Endothelial cell of umbilical vein (primary cell): Measurements from ENCODE around the gene RBPJ.

ENCODE experiments used
- EZH2 ChIP-seq: IDR thresholded peaks from 2 replicates; pipeline ENCODE4 v1.6.1; 2012; ENCODE audit warnings: borderline replicate concordance, low read depth, mild to moderate bottlenecking, moderate library complexity, low read length, inconsistent platforms; ENCODE audit not compliant: severe bottlenecking
- FOS ChIP-seq: IDR thresholded peaks from 2 replicates; pipeline ENCODE4 v1.6.1; 2011; ENCODE audit warnings: mild to moderate bottlenecking, low read length, moderate library complexity, borderline replicate concordance; ENCODE audit not compliant: insufficient read depth
- GATA2 ChIP-seq: IDR thresholded peaks from 2 replicates; pipeline ENCODE4 v1.7.0; 2011; ENCODE audit warnings: low read depth, mild to moderate bottlenecking, moderate library complexity, mixed read lengths, low read length; ENCODE audit not compliant: insufficient read length, insufficient read depth
- JUN ChIP-seq: IDR thresholded peaks from 2 replicates; pipeline ENCODE4 v1.6.1; 2011; ENCODE audit warnings: borderline replicate concordance, low read depth; ENCODE audit not compliant: insufficient read length, insufficient read depth
- MYC ChIP-seq: IDR thresholded peaks from one replicate; pipeline ENCODE4 v1.6.1; 2011; ENCODE audit warnings: mild to moderate bottlenecking, low read depth, low read length
- POLR2A ChIP-seq: IDR thresholded peaks from 2 replicates; pipeline ENCODE4 v1.6.1; 2012; ENCODE audit warnings: low read depth, mild to moderate bottlenecking, control low read depth, low read length
- POLR2AphosphoS5 ChIP-seq: IDR thresholded peaks from 2 replicates; pipeline ENCODE4 v1.6.1; 2012; ENCODE audit warnings: low read depth, mild to moderate bottlenecking, control low read depth, low read length, moderate library complexity; ENCODE audit not compliant: insufficient read depth
- TF ChIP-seq, protein P1 (sequence below), 2 donors: IDR thresholded peaks; 1 replicate in 1 of 2; 2 replicates in 1 of 2; pipeline ENCODE4 v1.5.1; 2011; ENCODE audit warnings: low read length in 2 of 2, mild to moderate bottlenecking in 2 of 2, moderate library complexity in 2 of 2, control low read depth in 1 of 2, inconsistent platforms in 1 of 2, low read depth in 1 of 2; ENCODE audit not compliant: insufficient read depth in 1 of 2; ENCODE audit errors: extremely low read depth in 1 of 2
- TF ChIP-seq, protein P2 (sequence below): IDR thresholded peaks from 2 replicates; pipeline ENCODE4 v1.6.1; 2011; ENCODE audit not compliant: insufficient read depth, insufficient read length

DNA sequence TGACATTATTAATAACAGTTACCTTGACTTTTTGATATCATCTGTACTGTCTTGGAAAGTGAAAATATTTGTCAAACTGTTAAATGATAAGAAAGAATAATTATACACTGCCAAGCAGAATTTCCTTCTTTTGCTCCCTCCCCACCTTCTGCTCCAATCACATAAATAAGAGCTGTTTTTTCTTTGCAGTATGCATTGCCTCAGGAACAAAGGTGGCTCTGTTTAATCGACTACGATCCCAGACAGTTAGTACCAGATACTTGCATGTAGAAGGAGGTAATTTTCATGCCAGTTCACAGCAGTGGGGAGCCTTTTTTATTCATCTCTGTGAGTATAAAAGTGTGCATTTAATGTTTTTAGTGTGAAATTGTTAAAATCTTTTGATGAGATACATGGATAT lies 103.3 kb downstream of the RBPJ start:
- TF ChIP-seq POLR2A (no peak), EZH2 (no peak), POLR2AphosphoS5 (no peak), GATA2 (no peak), FOS (no peak), MYC (no peak), JUN (no peak)
- TF ChIP-seq, protein P1, sequence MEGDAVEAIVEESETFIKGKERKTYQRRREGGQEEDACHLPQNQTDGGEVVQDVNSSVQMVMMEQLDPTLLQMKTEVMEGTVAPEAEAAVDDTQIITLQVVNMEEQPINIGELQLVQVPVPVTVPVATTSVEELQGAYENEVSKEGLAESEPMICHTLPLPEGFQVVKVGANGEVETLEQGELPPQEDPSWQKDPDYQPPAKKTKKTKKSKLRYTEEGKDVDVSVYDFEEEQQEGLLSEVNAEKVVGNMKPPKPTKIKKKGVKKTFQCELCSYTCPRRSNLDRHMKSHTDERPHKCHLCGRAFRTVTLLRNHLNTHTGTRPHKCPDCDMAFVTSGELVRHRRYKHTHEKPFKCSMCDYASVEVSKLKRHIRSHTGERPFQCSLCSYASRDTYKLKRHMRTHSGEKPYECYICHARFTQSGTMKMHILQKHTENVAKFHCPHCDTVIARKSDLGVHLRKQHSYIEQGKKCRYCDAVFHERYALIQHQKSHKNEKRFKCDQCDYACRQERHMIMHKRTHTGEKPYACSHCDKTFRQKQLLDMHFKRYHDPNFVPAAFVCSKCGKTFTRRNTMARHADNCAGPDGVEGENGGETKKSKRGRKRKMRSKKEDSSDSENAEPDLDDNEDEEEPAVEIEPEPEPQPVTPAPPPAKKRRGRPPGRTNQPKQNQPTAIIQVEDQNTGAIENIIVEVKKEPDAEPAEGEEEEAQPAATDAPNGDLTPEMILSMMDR (IDR thresholded peaks at IDR 0.05; ENCODE audit: extremely low read depth in 1 of 2, insufficient read depth in 1 of 2, low read depth in 1 of 2, low read length in 2 of 2), result no peak
- TF ChIP-seq, protein P2, sequence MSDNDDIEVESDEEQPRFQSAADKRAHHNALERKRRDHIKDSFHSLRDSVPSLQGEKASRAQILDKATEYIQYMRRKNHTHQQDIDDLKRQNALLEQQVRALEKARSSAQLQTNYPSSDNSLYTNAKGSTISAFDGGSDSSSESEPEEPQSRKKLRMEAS, result no peak
